Bone marrow (tissue), 2 donors: ENCODE measurements around the gene HMGA1.

Source experiments
- DNase-seq, 2 donors: peaks; one replicate each; lab custom pipeline; 2025; lab: John Stamatoyannopoulos, UW

HMGA1 gene

GRCh38 chr6:34223956-34224940 lies 12.4 kb upstream of the HMGA1 start:
- peak; percentile 74 to 95 for DNase-seq

- no peak for DNase-seq
Observed at GRCh38 chr6:34225551-34225950, 11.1 kb upstream of the HMGA1 start.

DNA sequence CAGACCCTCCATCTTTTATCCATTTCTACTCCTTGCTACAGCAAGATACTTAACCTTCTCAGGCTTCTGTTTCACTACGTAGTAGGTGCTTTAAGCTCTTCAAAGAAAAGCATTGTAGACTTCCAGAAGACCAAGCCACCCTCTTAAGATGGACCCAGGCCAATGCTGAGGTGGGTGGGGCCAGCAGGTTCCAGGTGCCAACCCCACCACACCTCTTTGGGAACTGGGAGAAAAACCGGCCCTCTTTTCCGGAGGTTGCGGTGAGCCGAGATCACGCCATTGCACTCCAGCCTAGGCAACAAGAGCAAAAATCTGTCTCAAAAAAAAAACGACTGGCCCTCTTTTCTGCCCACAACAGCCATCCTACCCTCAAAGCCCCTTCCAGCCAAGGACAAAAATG lies 10.6 kb upstream of the HMGA1 start:
- DNase-seq: no peak

- no peak for DNase-seq
Observed at GRCh38 chr6:34226731-34227586, 9.7 kb upstream of the HMGA1 start.

GRCh38 chr6:34227761-34228421 lies 8.8 kb upstream of the HMGA1 start:
- DNase-seq: no peak

GRCh38 chr6:34229877-34230276 lies 6.8 kb upstream of the HMGA1 start:
- no peak for DNase-seq

- peak in 1 of 2 donors; percentile 46 for DNase-seq
Observed at GRCh38 chr6:34230653-34231371, 5.9 kb upstream of the HMGA1 start.

- DNase-seq: no peak
Observed at GRCh38 chr6:34231566-34232336, 4.9 kb upstream of the HMGA1 start.

DNA sequence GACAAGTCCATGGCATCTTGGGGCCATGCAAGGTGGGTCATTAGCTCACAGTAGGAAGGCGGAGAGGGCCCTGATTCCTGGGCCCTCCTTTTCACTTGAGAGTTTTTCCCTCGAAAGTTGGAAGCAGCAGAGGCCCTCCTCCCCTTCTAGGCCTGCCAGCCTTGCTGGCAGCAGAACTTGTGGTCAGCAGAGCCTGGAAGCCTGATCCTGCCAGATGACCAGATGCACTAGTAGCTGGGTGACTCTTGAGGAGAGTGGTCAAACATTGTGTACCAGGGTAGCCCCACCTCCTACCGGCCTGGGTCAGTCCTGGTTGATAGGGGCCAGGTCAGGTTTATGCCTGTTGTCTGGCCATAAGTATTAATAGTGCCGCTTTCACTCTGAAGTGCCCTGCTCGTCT lies 3.8 kb upstream of the HMGA1 start:
- no peak for DNase-seq

DNA sequence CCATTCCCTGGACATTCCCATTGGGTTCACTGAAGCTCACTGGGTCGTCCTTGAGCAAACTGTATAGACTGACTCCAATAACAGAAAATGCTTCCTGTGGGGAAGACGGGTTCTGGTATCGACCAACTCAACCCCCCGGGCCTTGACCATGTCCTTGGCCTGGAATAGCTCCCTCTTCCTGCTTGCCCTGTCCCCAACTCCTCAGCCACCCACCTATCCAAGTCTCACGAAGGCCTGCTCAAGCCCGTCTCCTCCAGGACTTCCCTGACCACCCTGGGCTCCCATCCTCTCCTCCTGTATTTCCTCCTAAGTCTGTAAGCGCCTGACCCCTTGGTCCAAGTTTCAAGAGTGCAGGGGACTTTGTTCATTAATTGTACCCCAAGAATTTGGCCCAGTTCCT lies 2.8 kb upstream of the HMGA1 start:
- DNase-seq: no peak

DNA sequence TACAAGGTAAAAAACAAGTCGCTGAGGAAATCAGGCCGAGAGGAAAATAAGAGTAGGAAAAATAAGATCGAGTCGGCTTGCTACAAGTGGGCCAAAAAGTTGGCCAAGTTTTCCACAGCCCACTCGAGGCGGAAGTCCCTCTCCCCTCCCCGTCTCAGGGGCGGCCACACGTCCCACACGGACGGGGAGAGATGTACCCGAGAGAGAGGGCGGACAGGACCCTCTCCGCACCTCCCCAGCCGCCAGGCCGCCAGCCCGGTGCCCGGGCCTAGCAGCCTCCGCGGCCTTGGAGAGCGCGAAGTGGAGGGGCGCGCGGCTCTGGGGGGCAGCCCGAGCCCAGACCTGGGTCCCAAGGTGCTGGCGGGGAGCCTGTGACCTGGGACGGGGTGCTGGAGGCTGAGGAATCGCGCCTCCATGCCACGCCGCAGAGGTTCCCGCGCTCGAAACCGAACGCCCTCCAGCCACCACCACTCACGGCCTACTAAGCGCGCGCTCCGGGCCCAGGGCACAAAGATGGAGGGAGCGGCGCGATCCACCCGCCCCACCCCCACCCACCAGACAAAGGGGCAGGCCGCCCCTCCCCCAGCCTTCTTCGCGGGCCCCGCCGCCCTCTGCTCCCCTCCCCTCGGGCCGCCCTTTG lies 1.9 kb upstream of the HMGA1 start:
- DNase-seq: no peak

GRCh38 chr6:34235307-34236130 lies 1.2 kb upstream of the HMGA1 start:
- peak; percentile 55 to 77 for DNase-seq

- no peak for DNase-seq
Observed at GRCh38 chr6:34236131-34236442, 586 bp upstream of the HMGA1 start.

DNA sequence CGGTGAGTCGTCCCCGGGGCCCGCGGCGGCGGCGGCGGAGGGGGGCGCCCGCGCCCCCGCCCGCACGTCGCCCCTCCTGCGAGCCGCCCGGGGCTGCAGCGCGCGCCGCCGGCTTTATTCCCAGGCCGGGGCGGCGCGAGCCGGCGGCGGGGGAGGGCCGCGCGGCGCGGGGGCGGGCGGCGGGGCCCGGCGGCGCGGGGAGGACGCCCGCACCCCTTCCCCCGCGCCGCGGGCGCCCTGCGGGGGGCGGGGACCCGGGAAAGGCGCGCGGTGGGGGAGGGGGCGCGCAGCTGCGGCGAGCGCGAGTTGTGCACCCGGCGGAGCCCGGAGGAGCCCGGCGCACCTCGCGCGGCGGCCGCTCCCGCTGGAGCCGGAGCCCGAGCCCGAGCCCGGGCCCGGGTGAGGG lies 646 bp downstream of the HMGA1 start:
- DNase-seq: no peak

GRCh38 chr6:34237722-34238584 lies 1.3 kb downstream of the HMGA1 start:
- peak in 1 of 2 donors; percentile 32 for DNase-seq

- DNase-seq: no peak
Observed at GRCh38 chr6:34238585-34239499, 2.2 kb downstream of the HMGA1 start.

GRCh38 chr6:34239500-34239825 lies 2.8 kb downstream of the HMGA1 start:
- no peak for DNase-seq

- DNase-seq: no peak
Observed at GRCh38 chr6:34239893-34240292, 3.2 kb downstream of the HMGA1 start.
